HG02852 (cell line): ENCODE measurements around the gene JAZF1.
"Not testable (repeated sequence)": the region's sequence is repeated elsewhere in the genome, so short reads cannot be mapped to it uniquely, and the experiment has no call there.

ENCODE experiments used
- ATAC-seq: cut with Tn5 transposase; IDR thresholded peaks from one replicate; pipeline ENCODE4 v1.9.1; 2021; ENCODE audit warnings: mild to moderate bottlenecking, moderate library complexity; ENCODE audit not compliant: unreplicated experiment

JAZF1 gene

DNA sequence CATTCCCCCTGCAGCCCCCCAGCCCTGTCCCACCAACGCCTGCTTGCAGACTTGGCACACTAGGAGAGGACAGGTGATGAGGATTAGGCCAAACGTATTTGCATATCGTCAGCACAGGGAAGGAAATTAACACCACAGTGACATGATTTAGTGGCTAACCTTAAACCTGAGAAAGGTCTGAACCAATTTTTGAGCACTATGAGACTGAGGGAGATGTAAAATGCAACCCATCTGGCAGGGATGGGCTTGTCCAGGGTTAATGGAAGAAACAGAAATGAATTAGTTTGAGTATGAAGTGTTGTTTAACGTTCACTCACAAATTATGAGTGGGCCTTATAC lies 257.0 kb downstream of the JAZF1 start:
- ATAC-seq = no peak

DNA sequence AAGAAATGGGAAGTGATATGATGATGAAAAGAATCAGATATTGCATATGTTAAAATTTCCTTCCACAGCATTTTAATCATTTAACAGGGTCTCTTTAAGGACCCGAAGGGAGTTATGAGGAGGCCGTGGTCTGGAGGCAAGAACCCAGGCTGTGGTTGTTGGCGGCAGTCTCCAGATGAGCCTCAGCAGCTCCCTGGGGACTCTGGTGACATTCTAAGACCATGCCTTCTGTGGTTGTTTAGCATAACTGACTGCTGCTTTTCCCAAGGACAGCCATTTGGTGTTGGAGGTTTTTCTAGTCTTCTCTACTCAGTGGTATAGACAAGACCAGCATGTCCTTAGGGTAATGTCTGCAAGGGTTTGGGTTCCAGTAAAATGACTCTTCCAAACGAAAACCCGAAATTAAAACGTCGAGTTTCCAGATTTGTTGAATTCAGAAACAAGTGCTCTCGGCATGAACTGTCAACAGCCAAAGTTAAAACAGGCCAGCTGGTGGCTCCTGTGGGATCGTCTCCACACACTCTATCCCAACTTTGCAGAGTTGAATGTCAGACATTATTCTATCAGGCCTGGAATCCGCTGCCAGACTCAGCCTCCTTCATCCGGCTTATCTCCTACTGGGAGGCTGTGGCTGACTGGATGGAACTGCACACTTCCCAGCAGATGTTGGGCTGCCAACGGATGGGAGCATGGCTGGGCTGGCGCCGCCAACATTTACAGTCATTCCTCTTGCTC lies 257.5 kb downstream of the JAZF1 start:
- no peak for ATAC-seq

DNA sequence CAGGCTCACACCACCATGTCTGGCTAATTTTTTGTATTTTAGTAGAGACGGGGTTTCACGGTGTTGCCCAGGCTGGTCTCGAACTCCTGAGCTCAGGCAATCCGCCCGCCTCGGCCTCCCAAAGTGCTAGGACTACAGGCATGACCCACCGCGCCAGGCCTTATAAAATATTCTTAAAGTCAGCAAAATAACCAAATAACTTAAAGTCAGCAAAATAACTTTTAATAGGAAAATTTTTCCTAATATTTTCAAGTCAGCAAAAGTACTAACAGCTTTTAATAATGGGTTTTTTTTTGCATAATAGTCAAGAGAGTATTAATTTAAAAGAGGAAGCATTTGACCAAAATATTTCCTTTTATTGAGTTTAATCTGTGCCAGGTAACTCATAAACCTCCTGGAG lies 258.2 kb downstream of the JAZF1 start:
- ATAC-seq = not testable (repeated sequence)

DNA sequence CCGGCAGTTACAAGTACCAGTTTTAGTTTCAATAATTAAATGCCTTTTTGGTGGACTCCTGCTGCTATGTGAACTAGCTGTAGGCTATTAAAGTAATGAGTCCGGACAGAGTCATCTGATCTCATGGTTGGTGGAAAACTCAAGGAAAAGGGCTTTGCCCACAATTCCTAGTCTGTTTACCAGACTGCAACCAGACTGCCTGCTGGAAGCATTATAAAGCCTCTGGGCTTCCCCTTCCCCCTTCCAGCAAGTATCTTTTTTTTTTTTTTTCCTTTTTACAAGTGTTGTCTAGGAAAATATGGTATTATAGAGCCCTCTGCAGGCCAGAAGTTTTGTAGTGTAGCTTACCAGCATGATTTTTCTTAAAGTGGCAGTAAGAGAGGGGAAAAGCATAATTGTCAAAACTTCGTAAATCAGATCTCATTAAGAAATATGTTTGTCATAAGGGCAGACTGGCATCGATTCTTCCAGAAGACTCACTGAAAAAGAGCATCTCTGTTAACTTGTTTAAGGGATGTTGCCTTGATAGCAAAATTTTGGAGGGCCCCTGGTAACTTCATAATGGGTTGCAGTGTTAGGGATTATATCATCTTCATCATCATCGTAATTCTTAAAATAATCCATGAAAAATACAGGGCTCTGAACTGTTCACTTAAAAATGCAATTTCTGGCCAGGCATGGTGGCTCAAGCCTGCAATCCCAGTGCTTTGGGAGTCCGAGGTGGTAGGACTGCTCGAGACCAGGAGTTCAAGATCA lies 259.3 kb downstream of the JAZF1 start:
- ATAC-seq = no peak

DNA sequence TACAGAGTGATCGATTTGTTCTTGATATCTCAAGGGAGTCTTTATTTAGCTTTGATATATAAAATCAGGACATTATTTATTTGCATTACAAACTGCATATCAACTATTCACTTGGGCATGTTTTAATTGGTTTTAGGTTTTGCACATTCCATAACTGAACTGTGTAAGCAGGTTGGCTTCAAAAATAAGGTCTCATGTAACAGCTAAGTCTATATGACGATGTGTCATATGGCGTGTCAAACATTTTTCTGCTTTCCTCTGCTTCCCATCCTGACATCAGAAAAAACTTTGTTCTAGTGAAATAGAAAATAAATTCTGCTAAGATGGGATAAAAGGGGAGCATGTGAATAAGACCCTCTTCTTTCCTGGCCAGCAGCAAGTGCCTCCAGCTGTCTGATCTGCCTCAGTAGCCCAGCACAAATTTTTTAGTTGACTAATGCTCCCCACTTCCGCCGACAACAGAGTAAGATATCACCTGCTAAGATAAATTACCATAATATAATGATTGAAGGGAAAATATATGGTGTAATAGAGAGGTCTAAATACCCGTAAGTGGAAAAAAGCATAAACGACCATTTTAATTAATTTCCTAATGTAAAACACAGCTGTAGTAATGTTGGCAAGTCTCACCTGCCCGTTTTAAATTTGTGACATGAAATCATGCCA lies 260.2 kb downstream of the JAZF1 start:
- ATAC-seq = no peak

DNA sequence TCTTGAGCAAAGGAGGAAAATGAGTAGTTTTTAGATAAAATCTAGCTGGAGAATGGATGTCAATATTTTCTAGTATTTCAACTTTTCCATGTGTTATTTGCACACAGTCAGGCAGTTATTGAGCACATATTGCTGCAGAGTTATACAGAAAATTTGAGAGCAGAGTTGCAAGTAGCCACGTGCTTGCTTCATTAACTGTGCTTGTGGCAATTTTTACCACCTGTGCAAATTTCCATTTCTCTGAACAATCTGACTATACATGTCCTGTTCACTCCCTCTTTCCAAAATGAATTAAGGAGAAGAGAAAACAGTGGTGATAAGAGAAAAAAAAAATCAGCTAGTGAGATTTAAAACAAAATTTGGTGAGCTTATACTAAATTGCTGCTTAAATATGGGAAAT lies 262.1 kb downstream of the JAZF1 start:
- no peak for ATAC-seq

DNA sequence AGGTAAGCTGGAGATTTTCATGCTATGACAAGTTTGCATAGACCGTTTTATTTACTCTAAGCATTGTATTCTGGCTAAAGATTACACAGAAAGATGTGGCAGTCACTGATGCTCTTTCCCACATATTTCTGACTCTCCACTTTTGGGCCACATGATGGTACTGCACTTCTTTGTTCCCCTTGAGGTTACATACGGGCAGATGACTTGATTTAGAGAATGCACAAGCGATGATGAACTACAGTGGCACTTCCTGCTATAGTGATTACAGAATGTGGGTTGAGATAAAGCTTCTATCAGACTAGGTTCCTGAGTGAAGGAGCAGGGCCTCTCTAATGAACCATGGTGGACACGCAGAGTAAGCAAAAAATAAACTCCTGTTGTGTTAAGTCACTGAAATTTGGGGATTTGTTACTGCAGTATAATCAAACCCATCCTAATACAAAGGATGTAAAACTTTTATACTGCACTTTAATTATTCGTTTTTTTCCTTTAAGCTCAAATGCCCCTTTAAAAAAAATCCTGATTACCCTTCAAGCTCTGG lies 262.8 kb downstream of the JAZF1 start:
- no peak for ATAC-seq

DNA sequence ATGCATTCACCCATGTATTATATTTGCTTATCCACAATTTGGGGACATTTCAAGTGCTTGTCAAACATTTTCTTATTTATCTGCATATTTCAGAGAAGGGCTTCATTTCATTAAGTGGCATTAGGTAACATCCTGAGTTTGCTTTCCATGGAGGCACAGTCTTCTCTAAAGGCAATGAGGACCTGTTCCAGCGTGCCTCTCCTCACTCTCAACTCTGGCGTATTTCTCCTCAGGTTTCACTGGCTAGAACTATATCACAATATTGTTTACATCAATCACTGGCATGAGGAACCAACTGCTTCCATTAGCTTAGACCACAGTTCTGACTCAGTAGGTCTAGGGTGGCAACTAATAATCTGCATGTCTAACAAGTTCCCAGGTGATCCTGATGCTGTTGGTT lies 263.5 kb downstream of the JAZF1 start:
- ATAC-seq = no peak

DNA sequence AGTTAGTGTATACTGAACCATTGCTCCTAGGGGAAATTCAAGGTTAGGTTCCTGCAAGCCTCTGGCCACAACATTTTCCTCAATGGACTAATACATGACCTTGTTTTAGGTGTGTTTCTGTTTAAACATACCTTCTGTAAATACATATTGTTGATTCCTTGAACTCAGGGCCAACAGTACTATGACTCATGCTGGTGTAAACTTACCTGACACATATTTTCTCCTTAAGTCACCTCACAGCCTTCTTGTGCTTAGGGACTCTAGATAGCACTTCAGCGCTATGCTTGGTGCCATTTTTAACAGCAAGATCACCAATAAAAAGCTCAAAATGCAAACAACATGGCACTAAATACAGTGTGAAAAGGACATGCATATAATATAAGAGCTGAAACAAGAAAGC lies 264.2 kb downstream of the JAZF1 start:
- ATAC-seq = no peak

DNA sequence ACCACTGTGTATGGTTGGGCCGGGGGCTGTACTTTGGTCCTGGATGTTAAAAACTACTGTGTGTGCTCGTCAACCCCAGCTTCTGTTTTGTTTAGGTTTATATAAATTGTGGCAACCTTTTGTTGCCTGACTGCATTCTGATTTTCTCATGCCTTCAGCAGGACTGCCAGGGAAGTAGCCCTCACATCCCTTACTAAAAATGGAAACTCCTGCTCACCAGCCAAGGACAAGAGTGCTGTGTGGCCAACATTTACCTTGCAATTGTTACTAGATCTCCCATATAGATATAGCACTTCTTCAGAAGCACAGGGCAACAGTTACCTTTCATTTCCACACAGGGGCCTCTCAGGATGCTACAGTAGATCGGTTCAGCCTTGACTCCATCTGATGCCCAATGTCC lies 266.2 kb downstream of the JAZF1 start:
- ATAC-seq = no peak

DNA sequence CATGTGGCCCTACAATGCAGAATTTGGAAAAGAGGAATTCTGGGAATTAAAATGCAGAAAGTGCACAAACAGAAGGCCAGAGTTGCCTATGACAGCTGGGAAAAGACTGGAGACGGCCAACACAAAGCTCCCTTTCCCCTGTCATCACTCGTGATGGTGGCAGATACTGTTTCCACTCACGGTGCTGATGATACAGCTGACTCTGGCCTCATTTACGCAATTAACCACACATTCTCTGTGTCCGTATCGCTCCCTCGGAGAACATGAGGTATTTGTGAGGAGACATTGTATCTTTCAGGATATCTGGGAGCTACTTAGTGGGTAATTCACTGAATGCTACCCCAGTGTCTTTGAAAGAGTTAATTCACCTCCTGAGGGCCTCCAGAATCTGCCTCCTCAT lies 267.8 kb downstream of the JAZF1 start:
- no peak for ATAC-seq

DNA sequence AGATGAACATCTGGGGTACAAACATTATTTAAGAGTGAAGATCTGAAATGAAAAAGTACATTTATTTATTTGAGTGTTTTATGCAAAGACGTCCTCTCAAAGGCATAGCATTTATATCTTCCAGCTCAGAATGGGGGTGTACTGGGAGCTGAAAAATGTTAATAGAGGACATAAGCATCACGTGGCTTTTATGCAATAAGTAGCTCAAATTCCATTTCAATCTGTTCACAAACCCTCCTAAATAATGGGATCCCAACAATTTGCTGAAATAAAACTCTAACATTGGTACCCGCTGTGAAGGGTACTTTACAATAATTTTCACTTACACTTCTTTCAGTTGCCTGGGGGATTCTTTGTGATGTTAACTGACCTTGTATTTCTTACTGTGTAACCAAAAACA lies 268.7 kb downstream of the JAZF1 start:
- no peak for ATAC-seq

DNA sequence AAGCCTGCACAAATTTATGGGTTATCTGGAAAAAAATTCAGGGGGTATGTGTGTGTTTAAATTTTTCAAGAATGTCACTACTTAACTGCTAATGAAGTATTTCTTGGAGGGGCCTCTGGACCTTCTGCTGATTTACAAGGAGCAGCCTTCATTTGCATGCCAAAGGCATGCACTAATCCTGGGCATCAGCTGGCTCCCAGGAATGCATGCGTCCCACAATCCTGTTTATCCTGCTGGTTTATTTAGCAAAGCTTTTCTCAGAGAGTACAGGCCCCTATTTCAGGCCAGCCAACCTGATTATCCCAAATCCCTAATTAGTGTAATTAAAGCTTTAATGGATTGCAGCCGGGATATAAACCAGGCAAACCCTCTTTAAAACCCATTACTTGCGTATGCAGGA lies 270.3 kb downstream of the JAZF1 start:
- ATAC-seq = no peak

DNA sequence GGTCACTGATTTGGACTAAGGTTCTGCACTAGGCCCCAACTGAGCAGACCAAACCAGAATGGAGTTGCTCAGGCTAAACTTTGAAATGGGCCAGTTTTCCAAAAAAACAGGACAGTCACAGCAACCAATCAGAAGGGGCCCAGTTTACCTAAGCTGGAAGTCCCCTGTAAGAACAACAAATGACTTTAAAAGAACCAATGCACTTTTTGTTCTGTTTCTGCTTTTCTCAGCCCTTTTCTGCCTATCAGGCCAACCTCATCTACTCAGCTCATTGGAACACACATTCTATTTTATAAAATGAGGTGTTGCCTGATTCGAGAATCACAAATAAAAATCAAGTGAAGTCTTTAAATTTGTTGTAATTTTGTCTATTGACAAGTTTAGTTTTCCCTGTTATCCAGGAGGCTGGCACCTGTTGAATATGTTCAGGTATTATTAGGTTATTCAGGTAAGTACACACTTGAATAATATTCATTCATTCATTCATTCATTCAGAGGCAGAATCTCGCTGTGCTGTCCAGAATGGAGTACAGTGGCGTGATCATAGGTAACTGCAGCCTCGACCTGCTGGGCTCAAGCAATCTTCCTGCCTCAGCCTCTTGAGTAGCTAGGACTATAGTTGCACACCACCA lies 271.9 kb downstream of the JAZF1 start:
- no peak for ATAC-seq

DNA sequence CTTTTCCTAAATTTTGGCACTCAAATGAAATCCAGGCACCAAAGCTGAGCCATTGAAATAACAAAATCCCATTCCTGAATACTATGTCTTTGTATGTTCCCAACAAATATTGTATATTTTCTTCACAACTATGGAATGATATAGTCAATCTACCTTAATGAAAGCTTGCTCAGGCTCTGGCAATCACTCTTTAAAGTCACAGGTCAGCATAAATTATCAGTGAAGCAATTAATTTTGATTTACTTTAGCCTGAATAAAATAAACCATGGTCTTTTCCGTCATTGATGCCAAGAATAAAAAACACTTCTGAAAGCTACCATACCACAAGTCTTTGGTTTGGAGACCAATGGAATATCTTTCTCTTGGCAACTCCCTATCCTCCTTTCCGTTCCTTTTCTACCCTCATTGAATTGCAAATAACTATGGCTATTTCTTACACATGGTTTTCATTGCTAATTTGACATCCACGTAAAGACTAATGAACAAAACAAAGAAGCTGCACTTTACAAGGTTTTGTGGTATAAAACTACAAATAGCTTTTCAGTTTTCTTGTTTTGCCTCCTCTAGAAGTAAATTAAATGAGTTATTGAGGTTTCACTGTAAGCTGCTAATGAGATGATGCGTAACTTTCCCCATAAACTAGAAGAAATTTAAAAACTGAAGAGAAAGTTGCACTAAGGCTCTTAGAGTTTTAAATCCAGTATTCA lies 274.1 kb downstream of the JAZF1 start:
- no peak for ATAC-seq

DNA sequence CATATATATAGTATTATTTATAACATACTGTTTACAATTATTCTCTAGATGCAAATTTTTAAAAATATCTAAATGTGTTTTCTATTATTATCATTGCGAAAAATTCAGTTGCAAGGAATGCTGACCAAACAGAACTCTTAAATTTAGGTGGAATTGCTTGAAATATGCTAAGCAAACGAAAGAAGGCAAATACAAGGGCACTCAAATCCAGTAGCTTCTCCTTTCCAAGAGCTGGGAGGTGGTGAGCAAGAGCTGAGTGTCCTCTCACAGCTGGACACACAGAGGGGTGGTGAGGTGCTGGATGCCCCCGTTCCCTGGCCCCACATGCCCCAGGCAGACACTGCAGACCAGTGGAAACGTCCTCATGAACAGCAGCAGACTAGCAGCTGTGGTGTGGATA lies 274.6 kb downstream of the JAZF1 start:
- no peak for ATAC-seq

DNA sequence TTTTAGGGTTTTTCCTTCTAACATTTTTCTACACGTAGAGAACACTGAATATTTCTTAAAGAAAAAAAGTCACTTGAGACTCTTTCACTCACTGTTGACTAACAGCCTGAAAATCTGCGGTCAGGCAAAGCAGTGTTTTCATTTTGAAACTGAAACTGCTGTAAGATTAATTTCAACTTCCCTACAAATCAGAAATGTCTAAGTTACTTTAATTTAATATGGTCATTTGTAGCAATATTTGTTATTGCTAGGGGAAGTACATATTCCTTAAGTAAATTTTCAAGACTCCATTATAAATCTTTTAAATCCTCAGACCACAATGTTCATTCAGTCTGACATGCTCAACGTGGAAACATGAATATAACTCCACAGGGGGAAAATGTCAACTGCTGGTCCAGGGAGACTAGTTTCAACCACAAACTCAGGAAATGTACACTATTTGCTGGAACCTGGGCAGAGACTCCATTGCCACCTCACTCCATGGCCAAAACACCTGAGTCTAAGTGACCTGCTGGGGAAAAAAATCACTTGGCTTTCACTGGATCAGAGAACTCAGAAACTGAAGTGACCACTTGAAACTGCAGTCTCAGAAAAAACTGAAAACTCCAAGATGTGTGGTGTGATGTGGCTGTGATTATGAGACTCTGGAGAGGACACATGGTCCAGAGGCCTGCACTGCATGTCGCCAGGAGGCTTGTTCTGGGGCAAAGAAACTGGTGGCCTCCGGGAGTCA lies 279.4 kb downstream of the JAZF1 start:
- peak; percentile 91 for ATAC-seq

DNA sequence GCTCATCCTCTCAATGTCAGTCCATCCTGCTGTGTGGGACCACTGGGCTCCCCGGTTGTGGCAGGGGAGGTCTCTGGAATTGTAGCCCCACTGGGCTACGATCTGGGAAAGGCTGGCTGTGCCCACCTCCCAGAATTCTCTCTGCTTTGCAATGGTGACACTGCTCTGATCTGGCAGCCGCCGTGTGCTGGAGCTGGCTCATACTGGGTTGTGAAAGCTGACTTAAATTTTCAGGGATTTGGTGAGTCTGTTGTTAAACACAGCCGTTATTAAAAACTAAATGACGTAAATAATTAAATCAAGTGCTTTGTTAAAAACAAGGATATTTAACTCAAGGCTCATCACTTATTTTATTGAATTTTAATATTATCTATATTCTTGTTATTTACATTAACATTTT lies 280.6 kb downstream of the JAZF1 start:
- no peak for ATAC-seq

DNA sequence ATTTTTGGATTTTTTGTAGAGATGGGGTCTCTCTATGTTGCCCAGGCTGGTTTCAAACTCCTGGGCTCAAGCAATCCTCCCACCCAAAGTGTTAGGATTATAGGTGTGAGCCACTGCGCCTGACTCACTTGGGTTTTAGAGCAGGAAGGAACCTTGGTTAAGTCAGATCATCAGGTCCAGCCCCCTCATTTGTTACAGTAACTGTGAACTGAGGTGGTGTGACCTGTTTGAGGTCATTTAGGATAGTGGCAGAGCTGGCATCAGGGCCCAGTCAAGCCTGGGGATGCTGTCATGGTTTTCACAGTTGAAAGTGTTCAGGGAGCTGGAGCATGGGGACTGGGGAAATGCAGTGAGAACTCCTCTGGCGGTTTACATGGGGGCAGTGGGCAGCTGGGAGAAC lies 281.0 kb downstream of the JAZF1 start:
- no peak for ATAC-seq

DNA sequence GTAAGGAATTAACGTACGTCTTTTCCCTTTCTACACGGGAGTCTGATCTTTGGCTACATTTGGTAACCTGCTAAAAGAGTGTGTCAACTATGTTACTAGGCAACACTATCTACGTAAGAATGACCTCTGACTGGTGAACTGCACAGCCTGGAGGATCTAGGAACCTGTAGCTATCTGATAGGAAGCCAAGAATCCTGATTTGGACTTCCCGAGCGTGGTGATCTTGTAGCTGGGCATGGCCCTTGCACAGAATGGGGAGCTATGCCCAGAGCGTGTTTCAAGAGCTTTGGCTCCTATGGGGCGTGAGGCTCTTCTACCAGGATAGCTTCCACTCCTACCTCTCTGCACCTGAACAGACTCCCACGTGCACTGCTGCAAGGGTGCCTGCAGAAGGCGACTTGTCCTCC lies 283.2 kb downstream of the JAZF1 start:
- no peak for ATAC-seq
